Measurements from ENCODE around the gene DMRTC2.

The DMRTC2 gene

GRCh38 chr19:41810301-41810700 lies 34.5 kb upstream of the DMRTC2 start:
- Histone ChIP-seq H3K79me2 (no peaks in the 10 kb centered on the region), H3K36me3 (ENCODE audit: control insufficient read depth, insufficient read depth, low read length) (no peaks in the 10 kb centered on the region), H3K27ac (no peak overlapping the region), H3K4me2 (ENCODE audit: low read length) (no peak overlapping the region), H3K9ac (no peak overlapping the region), H3K9me3 (ENCODE audit: control insufficient read depth, low read length) (no peaks in the 10 kb centered on the region), H2AFZ (no peak overlapping the region), H3K4me3 (ENCODE audit: low read depth, low read length) (no peak overlapping the region), H3K27me3 (ENCODE audit: control insufficient read depth, insufficient read depth, low read length) (no peaks in the 10 kb centered on the region), H3K4me1 (no peaks in the 10 kb centered on the region)
- TF ChIP-seq CTCF (IDR thresholded peaks at IDR 0.05), result no peak

- Histone ChIP-seq H3K79me2 (no peaks in the 10 kb centered on the region), H3K9ac (no peak overlapping the region), H3K4me3 (ENCODE audit: low read depth, low read length) (no peak overlapping the region), H3K27ac (no peak overlapping the region), H2AFZ (no peak overlapping the region), H3K9me3 (ENCODE audit: control insufficient read depth, low read length) (no peaks in the 10 kb centered on the region), H3K4me1 (no peaks in the 10 kb centered on the region), H3K4me2 (ENCODE audit: low read length) (no peak overlapping the region), H3K36me3 (ENCODE audit: control insufficient read depth, insufficient read depth, low read length) (no peaks in the 10 kb centered on the region), H3K27me3 (ENCODE audit: control insufficient read depth, insufficient read depth, low read length) (no peaks in the 10 kb centered on the region)
- no peak for TF ChIP-seq CTCF (IDR thresholded peaks at IDR 0.05)
Observed at GRCh38 chr19:41811036-41811435, 33.8 kb upstream of the DMRTC2 start.

- Histone ChIP-seq H3K4me1 (no peaks in the 10 kb centered on the region), H3K27me3 (ENCODE audit: control insufficient read depth, insufficient read depth, low read length) (no peaks in the 10 kb centered on the region), H3K79me2 (no peaks in the 10 kb centered on the region), H2AFZ (no peak overlapping the region), H3K4me3 (ENCODE audit: low read depth, low read length) (no peak overlapping the region), H3K36me3 (ENCODE audit: control insufficient read depth, insufficient read depth, low read length) (no peaks in the 10 kb centered on the region), H3K9ac (no peak overlapping the region), H3K4me2 (ENCODE audit: low read length) (no peak overlapping the region), H3K9me3 (ENCODE audit: control insufficient read depth, low read length) (no peaks in the 10 kb centered on the region), H3K27ac (no peak overlapping the region)
- TF ChIP-seq CTCF (IDR thresholded peaks at IDR 0.05), result no peak
Observed at GRCh38 chr19:41811981-41812380, 32.9 kb upstream of the DMRTC2 start.

- Histone ChIP-seq H3K9ac (no peak overlapping the region), H3K4me3 (ENCODE audit: low read depth, low read length) (no peak overlapping the region), H3K27ac (no peak overlapping the region), H3K27me3 (ENCODE audit: control insufficient read depth, insufficient read depth, low read length) (no peaks in the 10 kb centered on the region), H3K9me3 (ENCODE audit: control insufficient read depth, low read length) (no peaks in the 10 kb centered on the region), H3K4me1 (no peaks in the 10 kb centered on the region), H3K79me2 (no peaks in the 10 kb centered on the region), H3K36me3 (ENCODE audit: control insufficient read depth, insufficient read depth, low read length) (no peaks in the 10 kb centered on the region), H3K4me2 (ENCODE audit: low read length) (no peak overlapping the region), H2AFZ (no peak overlapping the region)
- no peak for TF ChIP-seq CTCF (IDR thresholded peaks at IDR 0.05)
Observed at GRCh38 chr19:41813911-41814310, 30.9 kb upstream of the DMRTC2 start.

- H3K4me2 ChIP-seq (ENCODE audit: low read length), result no peak overlapping the region
- H3K4me1 ChIP-seq, result no peaks in the 10 kb centered on the region
- H3K27ac ChIP-seq, result no peak overlapping the region
- no peaks in the 10 kb centered on the region for H3K79me2 ChIP-seq
- no peaks in the 10 kb centered on the region for H3K9me3 ChIP-seq (ENCODE audit: control insufficient read depth, low read length)
- no peak overlapping the region for H2AFZ ChIP-seq
- no peaks in the 10 kb centered on the region for H3K27me3 ChIP-seq (ENCODE audit: control insufficient read depth, insufficient read depth, low read length)
- no peak overlapping the region for H3K4me3 ChIP-seq (ENCODE audit: low read depth, low read length)
- no peaks in the 10 kb centered on the region for H3K36me3 ChIP-seq (ENCODE audit: control insufficient read depth, insufficient read depth, low read length)
- no peak overlapping the region for H3K9ac ChIP-seq
- TF ChIP-seq CTCF (IDR thresholded peaks at IDR 0.05), result no peak
Observed at GRCh38 chr19:41815301-41815700, 29.5 kb upstream of the DMRTC2 start.

Measured in parathyroid adenoma (tissue), 2 donors.